GM12865 (cell line): ENCODE results near the gene CCR2.

Source experiments
- DNase-seq: peaks from one replicate; pipeline ENCODE4 v3.0.0; 2010; ENCODE audit warnings: low read depth
- H3K4me3 ChIP-seq: 2 replicates; pipeline ENCODE4 v1.5.1; 2011; ENCODE audit warnings: mild to moderate bottlenecking, low read depth, low read length, control low read depth
- CTCF ChIP-seq: IDR thresholded peaks from 2 replicates; pipeline ENCODE4 v1.5.1; 2011; ENCODE audit warnings: low read length, control low read depth, low read depth, inconsistent platforms; ENCODE audit not compliant: insufficient read depth; ENCODE audit errors: missing control alignments

The CCR2 gene

GRCh38 chr3:46353647-46354410 is at the start of gene CCR2:
Gene CCR2 (plus strand): TSS chr3:46354111. CDS start chr3:46357528, 3,417 bp downstream.
- no peak within 1 kb of the TSS for H3K4me3 ChIP-seq
- no peak for DNase-seq
- no peak for TF ChIP-seq CTCF

GRCh38 chr3:46304739-46305138 is 49.2 kb upstream of the CCR2 start:
- no peak for TF ChIP-seq CTCF

GRCh38 chr3:46312991-46313390 is 40.9 kb upstream of the CCR2 start:
- H3K4me3 ChIP-seq: no peak overlapping the region
- TF ChIP-seq CTCF: no peak
- no peak for DNase-seq

More at GRCh38 chr3:46304739-46305138, 49.2 kb upstream of the CCR2 start:
- H3K4me3 ChIP-seq: no peak overlapping the region
- DNase-seq: no peak

GRCh38 chr3:46314517-46314916 is 39.4 kb upstream of the CCR2 start:
- DNase-seq: peak; percentile 55
- TF ChIP-seq CTCF: no peak
- no peak overlapping the region for H3K4me3 ChIP-seq

DNA sequence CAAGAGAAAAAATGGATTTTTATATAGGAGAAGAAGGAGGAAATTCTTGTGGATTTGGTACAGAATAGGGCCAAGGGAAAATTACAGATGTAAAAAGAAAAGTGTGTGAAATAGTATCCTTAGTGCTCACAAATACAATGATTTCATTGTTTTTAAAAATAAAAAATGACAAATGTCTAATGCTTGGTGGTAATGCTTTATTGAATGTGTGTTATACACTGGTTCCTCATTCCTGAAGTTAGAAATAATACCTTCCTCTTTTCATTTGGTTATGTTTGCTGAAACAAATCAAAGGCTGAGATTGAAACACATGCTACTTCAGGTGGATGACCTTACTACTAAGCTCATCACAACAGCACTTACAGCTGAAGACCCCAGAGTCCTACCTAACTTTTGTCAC is 37.7 kb upstream of the CCR2 start:
- no peak for DNase-seq
- no peak for TF ChIP-seq CTCF
- H3K4me3 ChIP-seq: no peak overlapping the region

- no peak for TF ChIP-seq CTCF
- DNase-seq: no peak
- H3K4me3 ChIP-seq: no peak overlapping the region
These were observed 35.5 kb upstream of the CCR2 start for GRCh38 chr3:46318207-46318927.
